ENCODE results near the gene ZBTB24.

The ZBTB24 gene

GRCh38 chr6:109496036-109496772, 13.2 kb upstream of the ZBTB24 start:
- H3K36me3 ChIP-seq (ENCODE audit: control insufficient read depth in 1 of 2, insufficient read depth in 2 of 2, low read length in 2 of 2) = no peaks in the 10 kb centered on the region
- no peak overlapping the region for H3K27ac ChIP-seq (ENCODE audit: low read length)
- no peak overlapping the region for H3K4me3 ChIP-seq (ENCODE audit: low read depth in 1 of 2, low read length in 2 of 2)
- H3K4me1 ChIP-seq (ENCODE audit: control insufficient read depth in 1 of 2, insufficient read depth in 2 of 2, low read length in 2 of 2) = no peaks in the 10 kb centered on the region
- no peaks in the 10 kb centered on the region for H3K27me3 ChIP-seq (ENCODE audit: low read depth, low read length)
- no peaks in the 10 kb centered on the region for H3K9me3 ChIP-seq (ENCODE audit: control insufficient read depth in 1 of 2, low read length in 2 of 2)

- Histone ChIP-seq H3K27me3 (ENCODE audit: low read depth, low read length) (no peaks in the 10 kb centered on the region), H3K9me3 (ENCODE audit: control insufficient read depth in 1 of 2, low read length in 2 of 2) (no peaks in the 10 kb centered on the region), H3K27ac (ENCODE audit: low read length) (no peak overlapping the region), H3K4me3 (ENCODE audit: low read depth in 1 of 2, low read length in 2 of 2) (no peak overlapping the region), H3K4me1 (ENCODE audit: control insufficient read depth in 1 of 2, insufficient read depth in 2 of 2, low read length in 2 of 2) (no peaks in the 10 kb centered on the region), H3K36me3 (ENCODE audit: control insufficient read depth in 1 of 2, insufficient read depth in 2 of 2, low read length in 2 of 2) (no peaks in the 10 kb centered on the region)
Observed at GRCh38 chr6:109493865-109494264, 10.8 kb upstream of the ZBTB24 start.

GRCh38 chr6:109491207-109491938, 8.4 kb upstream of the ZBTB24 start:
- no peaks in the 10 kb centered on the region for H3K4me1 ChIP-seq (ENCODE audit: control insufficient read depth in 1 of 2, insufficient read depth in 2 of 2, low read length in 2 of 2)
- H3K27me3 ChIP-seq (ENCODE audit: low read depth, low read length) = no peaks in the 10 kb centered on the region
- no peaks in the 10 kb centered on the region for H3K36me3 ChIP-seq (ENCODE audit: control insufficient read depth in 1 of 2, insufficient read depth in 2 of 2, low read length in 2 of 2)
- no peaks in the 10 kb centered on the region for H3K9me3 ChIP-seq (ENCODE audit: control insufficient read depth in 1 of 2, low read length in 2 of 2)
- H3K27ac ChIP-seq (ENCODE audit: low read length) = no peak overlapping the region
- no peak overlapping the region for H3K4me3 ChIP-seq (ENCODE audit: low read depth in 1 of 2, low read length in 2 of 2)

- no peaks in the 10 kb centered on the region for H3K27me3 ChIP-seq (ENCODE audit: low read depth, low read length)
- H3K27ac ChIP-seq (ENCODE audit: low read length) = no peak overlapping the region
Observed at GRCh38 chr6:109490713-109491112, 7.7 kb upstream of the ZBTB24 start.

GRCh38 chr6:109488001-109488400, 5.0 kb upstream of the ZBTB24 start:
- no peak overlapping the region for H3K4me3 ChIP-seq (ENCODE audit: low read depth in 1 of 2, low read length in 2 of 2)

More at GRCh38 chr6:109490713-109491112, 7.7 kb upstream of the ZBTB24 start:
- H3K4me1 ChIP-seq (ENCODE audit: control insufficient read depth in 1 of 2, insufficient read depth in 2 of 2, low read length in 2 of 2) = no peaks in the 10 kb centered on the region
- no peak overlapping the region for H3K4me3 ChIP-seq (ENCODE audit: low read depth in 1 of 2, low read length in 2 of 2)
- H3K36me3 ChIP-seq (ENCODE audit: control insufficient read depth in 1 of 2, insufficient read depth in 2 of 2, low read length in 2 of 2) = no peaks in the 10 kb centered on the region
- H3K9me3 ChIP-seq (ENCODE audit: control insufficient read depth in 1 of 2, low read length in 2 of 2) = no peaks in the 10 kb centered on the region

DNA sequence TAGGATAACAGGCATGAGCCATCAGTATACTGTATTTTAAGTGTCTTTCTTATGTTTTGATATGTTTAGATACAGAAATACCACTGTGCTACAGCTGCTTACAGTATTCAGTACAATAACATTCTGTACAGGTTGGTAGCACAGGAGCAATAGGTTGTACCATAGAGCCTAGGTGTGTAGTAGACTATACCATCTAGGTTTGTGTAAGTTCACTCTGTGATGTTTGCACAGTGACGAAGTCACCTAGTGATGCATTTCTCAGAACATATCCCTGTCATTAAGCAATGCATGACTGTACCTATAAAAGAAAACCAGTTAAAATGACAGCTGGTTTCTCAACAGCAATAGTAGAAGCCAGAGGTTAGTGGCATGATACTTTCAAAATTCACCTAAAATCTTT, 3.0 kb upstream of the ZBTB24 start:
- H3K27me3 ChIP-seq (ENCODE audit: low read depth, low read length) = no peaks in the 10 kb centered on the region
- peaks cover 4 to 14% of the 10 kb centered on the region in 2 donors for H3K4me1 ChIP-seq (ENCODE audit: control insufficient read depth in 1 of 2, insufficient read depth in 2 of 2, low read length in 2 of 2)
- H3K36me3 ChIP-seq (ENCODE audit: control insufficient read depth in 1 of 2, insufficient read depth in 2 of 2, low read length in 2 of 2) = peaks cover 4 to 8% of the 10 kb centered on the region in 2 donors
- H3K27ac ChIP-seq (ENCODE audit: low read length) = no peak overlapping the region
- no peaks in the 10 kb centered on the region for H3K9me3 ChIP-seq (ENCODE audit: control insufficient read depth in 1 of 2, low read length in 2 of 2)
- no peak overlapping the region for H3K4me3 ChIP-seq (ENCODE audit: low read depth in 1 of 2, low read length in 2 of 2)

More at GRCh38 chr6:109488001-109488400, 5.0 kb upstream of the ZBTB24 start:
- Histone ChIP-seq H3K36me3 (ENCODE audit: control insufficient read depth in 1 of 2, insufficient read depth in 2 of 2, low read length in 2 of 2) (no peaks in the 10 kb centered on the region), H3K27me3 (ENCODE audit: low read depth, low read length) (no peaks in the 10 kb centered on the region), H3K9me3 (ENCODE audit: control insufficient read depth in 1 of 2, low read length in 2 of 2) (no peaks in the 10 kb centered on the region), H3K4me1 (ENCODE audit: control insufficient read depth in 1 of 2, insufficient read depth in 2 of 2, low read length in 2 of 2) (no peaks in the 10 kb centered on the region), H3K27ac (ENCODE audit: low read length) (no peak overlapping the region)

GRCh38 chr6:109485266-109485935, 2.4 kb upstream of the ZBTB24 start:
- Histone ChIP-seq H3K27ac (ENCODE audit: low read length) (no peak overlapping the region), H3K9me3 (ENCODE audit: control insufficient read depth in 1 of 2, low read length in 2 of 2) (no peaks in the 10 kb centered on the region)

GRCh38 chr6:109484122-109484521, 1.1 kb upstream of the ZBTB24 start:
- Histone ChIP-seq H3K27me3 (ENCODE audit: low read depth, low read length) (no peaks in the 10 kb centered on the region), H3K4me1 (ENCODE audit: control insufficient read depth in 1 of 2, insufficient read depth in 2 of 2, low read length in 2 of 2) (peaks cover 12 to 33% of the 10 kb centered on the region in 2 donors), H3K9me3 (ENCODE audit: control insufficient read depth in 1 of 2, low read length in 2 of 2) (no peaks in the 10 kb centered on the region), H3K27ac (ENCODE audit: low read length) (no peak overlapping the region), H3K36me3 (ENCODE audit: control insufficient read depth in 1 of 2, insufficient read depth in 2 of 2, low read length in 2 of 2) (peaks cover 9% of the 10 kb centered on the region in 2 donors), H3K4me3 (ENCODE audit: low read depth in 1 of 2, low read length in 2 of 2) (peak overlapping the region in 1 of 2 donors; percentile 54)

More at GRCh38 chr6:109485266-109485935, 2.4 kb upstream of the ZBTB24 start:
- Histone ChIP-seq H3K4me3 (ENCODE audit: low read depth in 1 of 2, low read length in 2 of 2) (no peak overlapping the region), H3K4me1 (ENCODE audit: control insufficient read depth in 1 of 2, insufficient read depth in 2 of 2, low read length in 2 of 2) (peaks cover 9 to 20% of the 10 kb centered on the region in 2 donors), H3K27me3 (ENCODE audit: low read depth, low read length) (no peaks in the 10 kb centered on the region), H3K36me3 (ENCODE audit: control insufficient read depth in 1 of 2, insufficient read depth in 2 of 2, low read length in 2 of 2) (peaks cover 9% of the 10 kb centered on the region in 2 donors)

DNA sequence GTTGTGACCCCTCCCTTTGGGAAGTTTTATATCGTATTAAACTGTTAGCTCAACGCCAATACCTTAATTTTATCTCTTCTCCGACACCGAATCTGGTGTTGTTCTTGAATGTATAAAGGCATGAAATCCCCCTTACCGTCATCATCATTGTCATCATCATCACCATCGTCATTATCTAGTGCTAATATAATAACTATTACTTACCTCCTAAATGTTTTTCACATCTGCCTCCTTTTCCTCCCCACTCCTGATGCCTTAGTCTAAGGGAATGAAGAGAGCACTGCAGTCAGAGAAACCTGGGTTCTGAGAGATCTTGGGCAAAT, 677 bp upstream of the ZBTB24 start:
- Histone ChIP-seq H3K27me3 (ENCODE audit: low read depth, low read length) (no peaks in the 10 kb centered on the region), H3K4me1 (ENCODE audit: control insufficient read depth in 1 of 2, insufficient read depth in 2 of 2, low read length in 2 of 2) (peaks cover 16 to 37% of the 10 kb centered on the region in 2 donors), H3K4me3 (ENCODE audit: low read depth in 1 of 2, low read length in 2 of 2) (peak overlapping the region; percentile 49 to 54), H3K27ac (ENCODE audit: low read length) (peak overlapping the region; percentile 17), H3K36me3 (ENCODE audit: control insufficient read depth in 1 of 2, insufficient read depth in 2 of 2, low read length in 2 of 2) (peaks cover 9% of the 10 kb centered on the region in 2 donors), H3K9me3 (ENCODE audit: control insufficient read depth in 1 of 2, low read length in 2 of 2) (no peaks in the 10 kb centered on the region)

DNA sequence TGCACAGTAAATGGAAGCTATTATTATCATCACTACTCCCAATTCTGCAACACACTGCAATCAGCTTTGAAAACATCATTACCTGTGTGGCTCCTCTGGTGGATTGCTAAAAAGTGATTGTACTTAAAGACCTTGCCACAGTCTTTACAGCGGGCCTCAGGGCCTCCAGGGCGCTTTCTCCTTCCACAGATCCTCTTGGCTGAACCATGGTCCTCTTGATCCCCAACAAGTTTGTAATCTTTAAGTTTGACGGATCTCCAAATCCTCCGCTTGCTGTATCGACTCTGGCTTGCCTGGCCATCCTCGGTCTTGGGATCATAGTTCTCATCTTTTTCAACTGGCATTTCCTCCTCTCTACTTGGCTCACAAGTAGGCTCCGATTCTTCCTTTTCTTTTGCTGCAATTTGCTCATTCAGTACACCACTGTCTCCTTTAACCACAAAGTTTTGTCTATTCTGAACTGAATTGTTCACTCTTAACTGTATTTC, 2.0 kb downstream of the ZBTB24 start:
- Histone ChIP-seq H3K36me3 (ENCODE audit: control insufficient read depth in 1 of 2, insufficient read depth in 2 of 2, low read length in 2 of 2) (peaks cover 14 to 24% of the 10 kb centered on the region in 2 donors), H3K4me1 (ENCODE audit: control insufficient read depth in 1 of 2, insufficient read depth in 2 of 2, low read length in 2 of 2) (peaks cover 17 to 51% of the 10 kb centered on the region in 2 donors), H3K4me3 (ENCODE audit: low read depth in 1 of 2, low read length in 2 of 2) (peak overlapping the region; percentile 7 to 18), H3K9me3 (ENCODE audit: control insufficient read depth in 1 of 2, low read length in 2 of 2) (no peaks in the 10 kb centered on the region), H3K27me3 (ENCODE audit: low read depth, low read length) (no peaks in the 10 kb centered on the region), H3K27ac (ENCODE audit: low read length) (no peak overlapping the region)

Data from muscle layer of duodenum (tissue), 2 donors.